Measurements from ENCODE around the gene ENTHD1.
"Not testable (repeated sequence)": the region's sequence is repeated elsewhere in the genome, so short reads cannot be mapped to it uniquely, and the experiment has no call there.

The ENTHD1 gene

GRCh38 chr22:39914584-39914983 lies 21.0 kb upstream of the ENTHD1 start:
- Mint-ChIP-seq H3K4me1 (peaks cover 14% of the 10 kb centered on the region), H3K4me3 (no peak overlapping the region), H3K27me3 (no peaks in the 10 kb centered on the region), H3K27ac (no peak overlapping the region), H3K36me3 (peaks cover 9% of the 10 kb centered on the region), H3K9me3 (peaks cover 1% of the 10 kb centered on the region)
- no peak for DNase-seq (ENCODE audit: low spot score in 2 of 2)
- no peak for ATAC-seq (ENCODE audit: low read depth)

DNA sequence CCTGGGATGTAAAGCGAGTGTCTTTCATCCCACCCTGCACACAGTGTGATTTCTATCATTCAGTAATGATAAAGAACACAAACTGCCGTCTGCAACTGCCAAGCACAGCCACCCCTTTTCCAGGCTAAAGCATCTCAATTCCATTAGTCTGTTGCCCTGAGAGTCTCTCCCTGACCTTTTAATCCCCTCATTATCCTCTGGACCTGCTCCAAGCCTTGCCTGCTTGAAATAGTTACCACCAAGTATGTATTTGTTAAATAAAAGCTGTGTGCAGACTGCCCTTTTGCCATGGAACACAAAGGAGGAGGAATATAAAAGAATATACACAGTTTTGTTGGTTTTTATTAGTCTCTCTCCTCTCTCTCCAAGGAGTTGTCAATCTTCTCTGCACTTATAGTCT lies 20.3 kb upstream of the ENTHD1 start:
- DNase-seq (ENCODE audit: low spot score in 2 of 2) (no peak), ATAC-seq (ENCODE audit: low read depth) (no peak)
- H3K36me3 Mint-ChIP-seq: peaks cover 9% of the 10 kb centered on the region
- H3K4me1 Mint-ChIP-seq: peaks cover 17% of the 10 kb centered on the region
- no peak overlapping the region for H3K4me3 Mint-ChIP-seq
- peaks cover 1% of the 10 kb centered on the region for H3K9me3 Mint-ChIP-seq
- no peak overlapping the region for H3K27ac Mint-ChIP-seq
- H3K27me3 Mint-ChIP-seq: no peaks in the 10 kb centered on the region

GRCh38 chr22:39913321-39913720 lies 19.8 kb upstream of the ENTHD1 start:
- peaks cover 9% of the 10 kb centered on the region for H3K36me3 Mint-ChIP-seq
- no peak for ATAC-seq (ENCODE audit: low read depth)

DNA sequence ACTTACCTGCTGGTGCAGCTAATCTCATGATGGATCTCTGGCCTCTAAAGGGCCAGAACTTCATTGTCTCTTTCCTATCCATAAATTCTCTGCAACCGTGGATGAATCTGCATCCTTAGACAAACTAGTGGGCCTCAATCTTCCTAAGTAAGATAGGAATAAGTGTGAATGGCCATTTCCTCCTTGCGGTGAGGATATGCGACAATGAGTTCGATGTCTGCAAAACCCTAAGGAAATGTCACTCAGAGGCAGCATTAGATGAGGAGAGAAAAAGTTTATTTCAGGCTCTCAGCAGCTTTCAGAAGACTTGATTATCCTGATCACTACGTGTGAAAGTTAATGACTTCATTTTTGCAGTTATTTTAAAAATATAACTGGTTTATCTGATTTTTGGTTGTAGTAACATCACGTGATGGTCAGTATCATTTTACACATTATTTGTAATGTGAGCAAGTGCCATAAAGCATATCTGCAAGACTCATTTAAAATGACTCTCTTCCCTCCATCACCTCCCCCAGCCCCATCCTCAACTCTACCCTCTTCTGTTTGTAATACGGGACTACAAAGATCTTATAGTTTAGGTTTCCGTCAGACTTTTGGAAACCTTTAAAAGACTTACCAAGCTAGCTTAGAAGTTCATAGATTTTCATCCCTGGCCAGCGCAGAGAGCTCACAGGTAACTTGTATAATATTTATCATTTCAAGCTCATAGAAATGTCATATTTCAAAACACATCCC lies 17.5 kb upstream of the ENTHD1 start:
- Mint-ChIP-seq H3K27ac (no peak overlapping the region), H3K27me3 (no peaks in the 10 kb centered on the region), H3K4me3 (no peak overlapping the region), H3K4me1 (peaks cover 21% of the 10 kb centered on the region), H3K9me3 (peaks cover 1% of the 10 kb centered on the region), H3K36me3 (peaks cover 9% of the 10 kb centered on the region)
- ATAC-seq (ENCODE audit: low read depth) (no peak), DNase-seq (ENCODE audit: low spot score in 2 of 2) (no peak)

More at GRCh38 chr22:39913321-39913720, 19.8 kb upstream of the ENTHD1 start:
- Mint-ChIP-seq H3K27ac (no peak overlapping the region), H3K27me3 (no peaks in the 10 kb centered on the region), H3K4me1 (peaks cover 17% of the 10 kb centered on the region), H3K4me3 (no peak overlapping the region), H3K9me3 (peaks cover 1% of the 10 kb centered on the region)
- no peak for DNase-seq (ENCODE audit: low spot score in 2 of 2)

DNA sequence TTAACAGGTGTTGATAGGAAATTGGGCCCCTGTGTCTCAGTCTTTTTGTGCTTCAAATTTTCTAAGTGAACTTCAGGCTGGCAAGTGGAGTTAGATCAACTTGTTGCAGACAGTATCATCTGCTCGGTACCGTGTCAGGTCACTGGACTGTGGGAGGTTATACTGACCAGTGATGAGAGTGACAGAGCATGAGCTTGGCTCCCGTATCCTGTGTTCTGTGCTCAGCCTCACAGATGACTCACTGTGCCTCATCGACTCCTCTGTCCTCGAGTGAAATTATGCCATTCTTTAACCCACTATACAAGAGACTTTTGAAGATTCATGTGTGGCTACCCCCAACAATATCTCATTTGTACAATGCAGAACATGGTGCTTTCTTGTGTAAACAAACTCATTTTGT lies 15.2 kb upstream of the ENTHD1 start:
- H3K27me3 Mint-ChIP-seq: no peaks in the 10 kb centered on the region
- H3K27ac Mint-ChIP-seq: no peak overlapping the region
- DNase-seq (ENCODE audit: low spot score in 2 of 2): no peak
- no peak for ATAC-seq (ENCODE audit: low read depth)
- peaks cover 1% of the 10 kb centered on the region for H3K9me3 Mint-ChIP-seq
- H3K4me3 Mint-ChIP-seq: no peak overlapping the region
- peaks cover 11% of the 10 kb centered on the region for H3K36me3 Mint-ChIP-seq
- peaks cover 24% of the 10 kb centered on the region for H3K4me1 Mint-ChIP-seq

- Mint-ChIP-seq H3K27me3 (no peaks in the 10 kb centered on the region), H3K4me1 (peaks cover 24% of the 10 kb centered on the region), H3K9me3 (peaks cover 1% of the 10 kb centered on the region), H3K36me3 (peaks cover 11% of the 10 kb centered on the region), H3K27ac (no peak overlapping the region), H3K4me3 (no peak overlapping the region)
- no peak for ATAC-seq (ENCODE audit: low read depth)
- DNase-seq (ENCODE audit: low spot score in 2 of 2): no peak
These were observed 14.6 kb upstream of the ENTHD1 start for GRCh38 chr22:39908136-39908535.

- Mint-ChIP-seq H3K27ac (no peak overlapping the region), H3K4me3 (no peak overlapping the region), H3K9me3 (peaks cover 1% of the 10 kb centered on the region), H3K36me3 (peaks cover 11% of the 10 kb centered on the region), H3K27me3 (no peaks in the 10 kb centered on the region), H3K4me1 (peaks cover 27% of the 10 kb centered on the region)
- DNase-seq (ENCODE audit: low spot score in 2 of 2) (no peak), ATAC-seq (ENCODE audit: low read depth) (no peak)
These were observed 14.1 kb upstream of the ENTHD1 start for GRCh38 chr22:39907605-39908097.

GRCh38 chr22:39907047-39907446 lies 13.5 kb upstream of the ENTHD1 start:
- peaks cover 11% of the 10 kb centered on the region for H3K36me3 Mint-ChIP-seq
- no peak for ATAC-seq (ENCODE audit: low read depth)
- H3K9me3 Mint-ChIP-seq: peaks cover 1% of the 10 kb centered on the region
- peaks cover 28% of the 10 kb centered on the region for H3K4me1 Mint-ChIP-seq
- DNase-seq (ENCODE audit: low spot score in 2 of 2): no peak
- H3K27ac Mint-ChIP-seq: no peak overlapping the region
- H3K27me3 Mint-ChIP-seq: no peaks in the 10 kb centered on the region
- H3K4me3 Mint-ChIP-seq: no peak overlapping the region

- Mint-ChIP-seq H3K36me3 (peaks cover 11% of the 10 kb centered on the region), H3K4me3 (no peak overlapping the region), H3K9me3 (peaks cover 1% of the 10 kb centered on the region), H3K27ac (no peak overlapping the region), H3K4me1 (peaks cover 37% of the 10 kb centered on the region), H3K27me3 (no peaks in the 10 kb centered on the region)
- DNase-seq (ENCODE audit: low spot score in 2 of 2) (no peak), ATAC-seq (ENCODE audit: low read depth) (no peak)
These were observed 12.6 kb upstream of the ENTHD1 start for GRCh38 chr22:39906207-39906606.

GRCh38 chr22:39905687-39906086 lies 12.1 kb upstream of the ENTHD1 start:
- ATAC-seq (ENCODE audit: low read depth) (no peak), DNase-seq (ENCODE audit: low spot score in 2 of 2) (no peak)
- peaks cover 1% of the 10 kb centered on the region for H3K9me3 Mint-ChIP-seq
- no peak overlapping the region for H3K4me3 Mint-ChIP-seq
- H3K4me1 Mint-ChIP-seq: peaks cover 39% of the 10 kb centered on the region
- no peaks in the 10 kb centered on the region for H3K27me3 Mint-ChIP-seq
- no peak overlapping the region for H3K27ac Mint-ChIP-seq
- H3K36me3 Mint-ChIP-seq: peaks cover 11% of the 10 kb centered on the region

DNA sequence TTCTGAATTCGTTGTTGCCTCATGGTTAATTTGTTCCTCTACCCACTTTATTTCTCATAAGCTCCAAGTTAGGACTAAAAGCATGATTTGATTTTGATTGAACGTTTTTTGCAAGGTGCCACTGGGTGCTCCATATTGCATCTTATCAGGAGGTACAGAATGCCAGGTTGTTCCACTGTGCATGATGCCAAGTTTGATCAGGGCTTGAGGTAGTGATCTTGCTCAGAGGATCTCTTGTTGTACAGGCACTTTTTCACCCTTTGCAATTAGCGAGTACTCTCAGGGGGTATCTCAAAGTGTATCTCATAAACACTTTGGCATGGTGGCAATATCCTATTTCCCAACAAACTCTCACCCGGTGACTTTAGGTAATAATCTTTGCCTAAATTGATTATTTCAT lies 11.3 kb upstream of the ENTHD1 start:
- DNase-seq (ENCODE audit: low spot score in 2 of 2) (no peak), ATAC-seq (ENCODE audit: low read depth) (no peak)
- H3K4me1 Mint-ChIP-seq: peaks cover 36% of the 10 kb centered on the region
- no peak overlapping the region for H3K4me3 Mint-ChIP-seq
- no peak overlapping the region for H3K27ac Mint-ChIP-seq
- H3K27me3 Mint-ChIP-seq: no peaks in the 10 kb centered on the region
- H3K36me3 Mint-ChIP-seq: peaks cover 8% of the 10 kb centered on the region
- H3K9me3 Mint-ChIP-seq: no peaks in the 10 kb centered on the region

DNA sequence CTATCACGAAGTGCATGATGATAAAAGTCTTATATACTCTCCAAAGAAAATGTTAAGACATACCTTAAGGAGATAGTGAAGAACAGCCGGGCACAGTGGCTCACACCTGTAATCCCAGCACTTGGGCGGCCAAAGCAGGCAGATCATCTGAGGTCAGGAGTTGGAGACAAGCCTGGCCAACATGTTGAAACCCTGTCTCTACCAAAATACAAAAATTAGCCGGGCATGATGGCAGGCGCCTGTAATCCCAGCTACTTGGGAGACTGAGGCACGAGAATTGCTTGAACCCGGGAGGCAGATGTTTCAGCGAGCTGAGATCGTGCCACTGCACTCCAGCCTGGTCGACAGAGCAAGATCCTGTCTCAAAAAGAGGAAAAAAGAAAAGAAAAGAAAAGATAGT lies 10.5 kb upstream of the ENTHD1 start:
- H3K4me3 Mint-ChIP-seq: not testable (repeated sequence)

DNA sequence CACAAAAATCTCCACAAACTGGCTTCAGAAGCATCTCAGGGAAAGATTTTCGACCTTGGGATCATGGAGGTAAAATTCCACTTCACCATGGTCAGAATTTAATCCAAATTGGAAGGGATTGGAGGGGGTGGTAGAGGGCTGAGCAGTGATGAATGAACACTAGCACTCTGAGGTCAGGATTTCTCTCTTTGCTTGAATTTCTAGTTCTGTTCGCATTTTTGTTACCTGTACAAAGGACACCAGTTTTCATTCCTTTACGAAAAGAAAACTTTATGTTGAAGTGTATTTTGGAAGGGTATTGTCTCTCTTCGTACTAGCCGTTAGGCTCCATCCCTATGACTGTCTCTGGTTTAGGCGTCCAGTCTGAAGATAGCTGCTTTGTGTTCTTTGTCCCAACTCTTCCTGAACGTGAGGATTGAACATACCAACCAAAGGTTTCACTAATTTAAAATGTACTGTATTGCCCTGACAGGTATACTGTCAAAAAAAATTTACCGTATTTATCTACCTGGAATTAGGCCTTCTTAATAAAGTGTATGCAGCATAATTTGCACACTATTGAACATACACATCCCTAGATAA lies 8.1 kb upstream of the ENTHD1 start:
- H3K27ac Mint-ChIP-seq: peak overlapping the region; percentile 85
- H3K9me3 Mint-ChIP-seq: no peaks in the 10 kb centered on the region
- peak overlapping the region; percentile 92 for H3K4me3 Mint-ChIP-seq
- DNase-seq (ENCODE audit: low spot score in 2 of 2) (no peak), ATAC-seq (ENCODE audit: low read depth) (no peak)
- H3K27me3 Mint-ChIP-seq: no peaks in the 10 kb centered on the region
- peaks cover 6% of the 10 kb centered on the region for H3K36me3 Mint-ChIP-seq
- peaks cover 33% of the 10 kb centered on the region for H3K4me1 Mint-ChIP-seq

More for the DNA sequence above, 10.5 kb upstream of the ENTHD1 start:
- not testable (repeated sequence) for H3K36me3 Mint-ChIP-seq; H3K27me3 Mint-ChIP-seq; DNase-seq (ENCODE audit: low spot score in 2 of 2); ATAC-seq (ENCODE audit: low read depth); H3K27ac Mint-ChIP-seq; H3K9me3 Mint-ChIP-seq
- peaks cover 34% of the 10 kb centered on the region for H3K4me1 Mint-ChIP-seq

GRCh38 chr22:39900306-39901227 lies 7.0 kb upstream of the ENTHD1 start, which contains the start of gene GRAP2:
GRAP2 (plus strand) TSS chr22:39901084; CDS start chr22:39947107, 46,023 bp downstream.
- DNase-seq (ENCODE audit: low spot score in 2 of 2) (peak in 1 of 2 donors; percentile 23), ATAC-seq (ENCODE audit: low read depth) (peak; percentile 64)

More at GRCh38 chr22:39900306-39901227, 7.0 kb upstream of the ENTHD1 start, which contains the start of gene GRAP2:
- peaks cover 33% of the 10 kb centered on the region for H3K4me1 Mint-ChIP-seq
- H3K36me3 Mint-ChIP-seq: peaks cover 5% of the 10 kb centered on the region
- no peaks in the 10 kb centered on the region for H3K27me3 Mint-ChIP-seq
- H3K9me3 Mint-ChIP-seq: no peaks in the 10 kb centered on the region
- H3K27ac Mint-ChIP-seq: peak within 1 kb of the TSS; percentile 85
- H3K4me3 Mint-ChIP-seq: peak within 1 kb of the TSS; percentile 92
